ENCODE measurements around the gene BCL11B.

The BCL11B gene

GRCh38 chr14:99224116-99224910 lies 47.7 kb downstream of the BCL11B start:
- DNase-seq (ENCODE audit: low spot score), result peak; percentile 54

- DNase-seq (ENCODE audit: low spot score), result no peak
Measured at GRCh38 chr14:99221445-99221844, 50.6 kb downstream of the BCL11B start.

DNA sequence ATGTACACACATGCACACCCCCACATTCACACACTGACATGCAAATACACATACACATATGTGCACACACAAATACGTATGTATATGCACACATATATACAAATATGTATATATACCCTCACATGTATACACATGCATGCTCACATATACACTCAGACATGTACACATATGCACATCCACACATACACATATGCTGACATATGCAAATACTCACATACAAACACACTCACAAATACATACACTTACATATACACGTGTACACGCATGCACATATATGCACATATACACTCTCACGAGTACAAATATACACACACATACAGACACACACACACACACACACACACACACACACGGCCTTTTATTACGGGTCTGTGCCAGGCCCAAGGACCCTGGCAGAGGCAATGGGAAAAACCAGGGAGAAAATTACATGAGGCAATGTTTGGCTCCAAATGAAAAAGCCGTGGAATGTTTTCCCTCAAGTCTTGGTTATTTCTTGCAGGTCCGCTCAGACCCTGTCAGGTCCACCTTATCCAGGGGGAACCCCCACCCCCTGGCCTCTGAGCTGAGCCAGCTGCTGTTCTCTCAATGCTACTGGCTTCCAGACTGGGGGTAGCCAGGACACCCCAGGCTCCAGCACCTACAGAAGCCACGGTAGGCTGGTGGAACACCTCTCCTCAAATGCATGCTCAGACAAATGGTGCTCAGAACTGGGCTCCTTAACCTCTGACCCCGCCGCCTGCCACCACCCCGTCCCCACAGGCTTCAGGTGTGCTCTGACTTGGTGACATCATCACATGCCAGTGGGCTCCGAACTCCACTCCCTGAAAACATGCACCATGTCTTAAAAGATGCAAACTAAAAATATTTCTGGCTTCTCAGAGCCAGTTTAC lies 54.7 kb downstream of the BCL11B start:
- no peak for DNase-seq (ENCODE audit: low spot score)

GRCh38 chr14:99216191-99216590 lies 55.8 kb downstream of the BCL11B start:
- no peak for DNase-seq (ENCODE audit: low spot score)

DNA sequence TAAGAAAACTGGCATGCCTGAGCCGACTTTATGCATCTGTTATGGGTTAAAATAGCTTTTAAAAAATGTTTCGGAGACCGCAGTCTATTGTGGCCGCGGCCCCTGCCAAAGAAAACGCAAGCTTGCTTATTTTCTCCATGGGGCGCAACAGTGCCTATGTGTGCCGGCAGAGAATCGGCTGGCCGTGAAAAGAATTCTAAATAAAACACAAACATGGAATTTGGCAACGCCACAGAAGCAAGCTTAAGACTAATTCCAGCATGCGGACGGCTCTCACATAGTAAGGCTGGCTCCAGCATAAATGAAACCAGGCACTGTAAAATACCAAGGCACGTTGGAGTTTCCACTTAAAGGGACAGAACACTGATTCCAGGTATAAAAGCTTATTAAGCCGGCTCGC lies 56.7 kb downstream of the BCL11B start:
- DNase-seq (ENCODE audit: low spot score), result no peak

GRCh38 chr14:99214701-99215100 lies 57.3 kb downstream of the BCL11B start:
- DNase-seq (ENCODE audit: low spot score), result no peak

DNA sequence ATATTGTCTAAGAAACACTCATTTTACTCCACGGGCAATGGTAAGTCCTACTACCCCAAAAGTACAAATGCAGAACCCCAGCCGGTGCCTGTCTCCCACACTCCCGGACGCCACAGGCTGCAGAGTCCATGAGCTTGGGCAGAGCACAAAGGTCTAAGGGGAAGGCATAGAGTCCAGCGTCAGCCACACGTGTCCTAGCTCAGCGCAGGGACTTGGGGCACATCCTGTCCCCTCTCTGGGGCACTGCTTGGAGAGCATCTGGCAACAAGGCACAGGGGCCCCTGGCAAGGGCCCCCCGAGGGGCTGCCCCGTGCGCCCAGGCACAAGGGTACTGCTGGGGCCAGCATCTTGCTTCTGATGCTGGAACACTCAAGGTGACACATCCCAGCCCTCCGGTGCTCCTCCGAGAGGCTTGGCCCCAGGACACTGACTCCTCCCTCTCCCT lies 58.4 kb downstream of the BCL11B start:
- no peak for DNase-seq (ENCODE audit: low spot score)

DNA sequence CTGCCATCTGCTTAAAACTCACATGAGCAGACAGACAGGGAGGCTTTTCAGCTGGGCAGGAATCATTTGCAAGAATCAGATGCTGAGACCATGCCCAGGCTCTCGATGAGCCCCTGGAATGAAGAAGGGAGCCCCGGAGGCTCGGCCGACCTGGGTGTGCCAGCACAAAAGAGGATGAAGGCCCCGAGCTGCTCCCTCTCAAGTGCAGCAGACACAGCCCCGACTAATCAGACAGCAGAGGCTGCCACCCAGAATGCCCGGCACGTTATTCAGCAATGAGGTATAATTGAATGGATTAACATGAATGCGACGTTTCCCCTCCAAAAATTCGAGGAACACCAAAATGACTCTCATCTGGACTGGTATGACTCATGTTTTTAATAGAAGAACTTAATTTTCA lies 58.9 kb downstream of the BCL11B start:
- DNase-seq (ENCODE audit: low spot score), result no peak

DNA sequence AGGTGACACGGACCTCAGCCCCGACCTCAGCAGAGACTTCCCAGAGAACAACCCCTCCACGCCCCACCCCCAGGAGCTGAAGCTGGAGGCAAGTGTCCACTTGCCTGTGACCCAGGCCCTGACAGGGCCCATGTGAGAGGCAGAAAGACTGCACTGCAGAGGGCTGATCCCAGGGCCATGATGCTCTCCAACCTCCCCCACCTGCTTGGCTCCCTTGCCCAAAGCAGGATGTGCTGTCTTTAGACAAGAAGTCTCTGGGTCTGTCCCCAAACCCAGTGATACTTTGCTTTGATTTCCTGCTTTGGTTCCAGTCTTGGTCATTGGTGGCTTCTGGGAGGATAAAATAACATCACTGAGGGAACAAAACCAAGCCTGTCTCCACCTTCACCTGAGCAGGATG lies 59.4 kb downstream of the BCL11B start:
- DNase-seq (ENCODE audit: low spot score), result no peak

DNA sequence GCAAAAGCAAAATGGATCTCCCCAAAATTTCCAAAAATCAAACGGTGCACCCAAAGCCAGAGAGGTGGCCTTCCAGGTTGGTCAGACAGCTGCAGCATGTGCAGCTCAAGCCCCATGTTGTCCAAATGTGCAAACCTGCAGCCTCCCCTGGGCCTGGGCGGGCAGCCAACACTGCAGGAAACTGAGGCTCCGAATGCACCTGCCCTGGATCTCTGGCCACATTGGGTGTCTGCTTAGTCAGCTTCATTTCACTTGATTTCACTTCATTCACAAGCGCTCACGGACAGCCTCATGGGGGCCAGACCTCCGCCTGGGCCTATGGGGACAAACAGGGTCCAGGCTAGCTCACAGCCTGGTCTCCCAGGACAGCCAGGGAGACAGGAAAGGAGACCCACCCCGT lies 59.8 kb downstream of the BCL11B start:
- no peak for DNase-seq (ENCODE audit: low spot score)

- DNase-seq (ENCODE audit: low spot score), result no peak
Measured at GRCh38 chr14:99211410-99211809, 60.6 kb downstream of the BCL11B start.

GRCh38 chr14:99210333-99210732 lies 61.7 kb downstream of the BCL11B start:
- no peak for DNase-seq (ENCODE audit: low spot score)

- DNase-seq (ENCODE audit: low spot score), result no peak
Measured at GRCh38 chr14:99209409-99209808, 62.6 kb downstream of the BCL11B start.

- DNase-seq (ENCODE audit: low spot score), result no peak
Measured at GRCh38 chr14:99208318-99208717, 63.7 kb downstream of the BCL11B start.

DNA sequence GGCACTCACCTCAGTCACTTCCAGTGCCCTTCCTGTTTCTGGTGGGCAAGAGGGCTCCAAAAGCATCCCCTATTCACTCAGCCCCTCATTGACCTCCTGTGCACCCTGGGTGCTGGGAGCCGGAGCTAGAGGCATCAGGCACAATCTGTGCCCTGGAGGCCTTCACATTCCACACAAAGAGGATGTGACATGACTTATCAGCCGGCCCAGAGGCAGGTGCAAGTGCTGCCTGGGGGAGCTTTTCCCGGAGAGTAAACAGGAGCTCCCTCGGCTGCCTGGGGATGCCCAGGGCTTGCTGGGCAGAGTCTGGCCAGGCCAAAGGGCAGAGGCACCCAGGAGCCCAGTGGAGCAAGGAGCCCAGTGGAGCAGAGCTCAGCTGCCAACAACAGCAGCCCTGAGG lies 64.5 kb downstream of the BCL11B start:
- DNase-seq (ENCODE audit: low spot score), result no peak

- DNase-seq (ENCODE audit: low spot score), result no peak
Measured at GRCh38 chr14:99206090-99206489, 65.9 kb downstream of the BCL11B start.

DNA sequence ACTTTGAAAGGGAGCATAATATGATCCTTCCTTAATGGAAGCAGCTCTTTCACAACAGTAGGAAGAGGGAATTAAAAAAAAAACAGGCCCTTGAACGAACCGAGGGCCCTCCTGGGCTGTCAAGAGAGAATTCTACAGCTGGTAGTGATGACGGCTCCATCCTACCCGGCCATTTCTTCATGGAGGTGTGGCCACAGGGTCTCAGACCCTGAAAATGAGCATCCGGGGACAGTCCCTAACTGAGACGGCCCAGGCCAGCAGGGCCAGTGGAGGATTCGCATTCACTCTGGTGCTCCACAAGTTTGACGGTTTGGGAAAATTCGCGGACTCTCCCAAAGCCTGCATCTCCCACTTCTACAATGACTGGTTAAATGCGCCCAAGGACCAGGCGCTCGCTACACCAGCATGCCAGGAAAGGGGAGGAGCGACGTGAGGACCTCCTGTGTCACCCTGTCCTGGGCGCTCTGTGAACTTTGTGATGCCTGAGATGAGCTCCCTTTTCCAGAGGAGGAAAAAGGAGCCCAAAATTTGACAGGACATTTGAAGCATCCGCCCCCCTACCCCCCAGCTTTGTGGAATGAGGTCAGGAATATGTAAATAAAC lies 66.8 kb downstream of the BCL11B start:
- DNase-seq (ENCODE audit: low spot score), result no peak

- DNase-seq (ENCODE audit: low spot score), result no peak
Measured at GRCh38 chr14:99203801-99204200, 68.2 kb downstream of the BCL11B start.

DNA sequence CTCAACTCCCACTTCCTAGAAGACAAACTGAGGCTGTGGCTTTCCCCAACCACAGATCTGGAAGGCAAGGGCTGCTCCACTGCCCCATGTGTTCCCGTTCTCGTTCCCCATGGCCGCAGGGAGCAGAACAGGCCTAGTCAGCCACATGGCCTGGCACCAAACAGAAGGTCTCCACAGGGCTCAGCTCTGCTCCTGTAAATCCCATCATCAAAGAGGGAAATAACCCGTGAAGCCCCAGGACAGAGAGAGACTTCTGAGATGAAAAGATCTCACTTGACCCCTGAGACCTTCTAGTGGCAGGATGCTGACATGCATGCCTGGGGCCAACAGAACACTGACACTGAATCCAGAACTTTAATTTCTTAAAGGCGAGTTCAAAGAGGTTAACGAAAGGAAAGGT lies 68.9 kb downstream of the BCL11B start:
- DNase-seq (ENCODE audit: low spot score), result no peak

- DNase-seq (ENCODE audit: low spot score), result no peak
Measured at GRCh38 chr14:99202516-99202915, 69.5 kb downstream of the BCL11B start.

DNA sequence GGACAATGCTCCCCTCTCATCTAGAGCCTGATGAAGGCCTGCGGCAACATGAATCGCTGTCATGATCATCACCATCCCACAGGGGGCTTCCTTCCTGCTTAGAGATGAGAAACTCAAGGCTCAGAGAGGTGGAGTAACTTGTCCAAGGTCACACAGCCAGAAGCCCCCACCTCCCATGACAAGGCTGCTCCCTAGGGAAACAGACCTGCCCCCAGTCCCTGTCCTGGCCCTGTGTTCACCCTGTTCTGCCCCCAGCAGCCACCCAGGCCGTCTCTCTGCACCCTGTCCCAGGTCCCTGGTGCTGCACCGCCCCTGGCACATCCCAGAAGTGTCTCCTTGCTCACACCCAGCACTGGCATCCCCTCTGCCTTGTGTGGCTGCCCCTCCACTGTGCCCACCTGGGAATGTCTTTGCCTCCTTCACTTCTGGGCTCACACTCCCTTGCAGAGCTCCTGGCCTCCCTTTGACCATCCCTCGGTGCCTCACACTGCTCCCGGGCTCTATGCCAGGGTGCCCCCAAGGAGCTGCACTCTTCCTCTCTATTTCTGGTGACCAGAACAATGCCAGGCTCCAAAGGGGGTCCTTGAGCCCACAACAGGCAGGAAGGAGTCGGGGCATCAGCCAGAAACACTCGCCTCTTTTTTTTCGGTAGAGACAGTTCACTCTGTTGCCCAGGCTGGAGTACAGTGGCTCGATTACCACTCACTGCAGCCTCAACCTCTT lies 70.5 kb downstream of the BCL11B start:
- DNase-seq (ENCODE audit: low spot score), result peak; percentile 45

DNA sequence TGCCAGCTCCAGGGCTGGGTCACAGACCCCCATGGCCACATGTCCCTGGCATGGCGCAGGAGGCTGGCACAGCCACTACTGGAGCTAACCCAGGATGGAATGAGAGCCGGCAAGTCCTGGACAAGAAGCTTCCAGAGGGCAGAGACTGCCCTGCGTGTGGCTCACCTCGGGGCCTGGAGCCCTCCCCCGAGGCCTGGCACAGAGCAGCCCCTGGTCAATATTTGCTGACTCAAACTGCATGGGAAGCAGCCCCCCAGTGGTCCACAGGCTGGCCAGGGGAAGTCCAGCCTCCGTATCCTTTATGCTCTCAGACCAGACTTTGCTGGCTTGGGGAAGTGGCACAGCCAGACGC lies 71.4 kb downstream of the BCL11B start:
- no peak for DNase-seq (ENCODE audit: low spot score)

Measured in iPS-NIHi11 (cell line).